AG04449 (cell line): ENCODE results near the gene PRR19.

Experiments used
- CTCF ChIA-PET: fragments of 350-600 bp; formaldehyde crosslinking; extraction: SDS; loops from one replicate; lab custom pipeline; 2021; ENCODE audit warnings: antibody characterized with exemption; lab: Yijun Ruan, JAX
- POLR2A ChIA-PET: fragments of 400-600, 350-600 bp; formaldehyde crosslinking; extraction: SDS; loops from one replicate; lab custom pipeline; 2020; ENCODE audit warnings: antibody characterized with exemption, inconsistent platforms; lab: Yijun Ruan, JAX
- DNase-seq: peaks from one replicate; pipeline ENCODE4 v3.0.0-alpha.2; 2010; ENCODE audit warnings: low read depth, low spot score
- H3K4me3 ChIP-seq: 2 replicates; pipeline ENCODE4 v1.5.1; 2011; ENCODE audit warnings: low read depth, mild to moderate bottlenecking, control low read depth, low read length
- TF ChIP-seq, protein P1 (sequence below): IDR thresholded peaks from one replicate; pipeline ENCODE4 v1.5.1; 2011; ENCODE audit warnings: mild to moderate bottlenecking, moderate library complexity, low read length, control low read depth, inconsistent platforms; ENCODE audit not compliant: insufficient read depth; ENCODE audit errors: missing control alignments

Gene PRR19

DNA sequence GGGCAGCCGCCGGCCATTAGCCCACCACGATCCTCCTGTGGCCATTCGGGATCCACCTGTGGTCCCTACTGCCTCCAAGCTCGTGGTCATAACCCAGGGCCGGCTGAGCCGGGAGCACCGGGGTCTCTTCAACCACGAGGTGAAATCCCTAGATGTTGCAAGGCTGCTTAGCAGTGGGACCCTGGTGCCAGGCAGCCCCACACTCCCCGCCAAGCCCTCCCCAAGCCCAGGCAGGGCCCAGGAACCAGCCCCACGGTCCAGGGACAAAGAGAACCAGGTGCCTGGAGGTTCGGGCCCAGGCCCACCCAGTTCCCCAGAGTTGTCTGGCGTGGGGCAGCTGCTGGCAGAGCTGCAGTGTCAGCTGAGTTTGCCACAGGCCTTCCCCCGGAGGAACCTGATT is 7.8 kb downstream of the PRR19 start:
- DNase-seq, result no peak
- H3K4me3 ChIP-seq, result no peak overlapping the region
- TF ChIP-seq, protein P1, sequence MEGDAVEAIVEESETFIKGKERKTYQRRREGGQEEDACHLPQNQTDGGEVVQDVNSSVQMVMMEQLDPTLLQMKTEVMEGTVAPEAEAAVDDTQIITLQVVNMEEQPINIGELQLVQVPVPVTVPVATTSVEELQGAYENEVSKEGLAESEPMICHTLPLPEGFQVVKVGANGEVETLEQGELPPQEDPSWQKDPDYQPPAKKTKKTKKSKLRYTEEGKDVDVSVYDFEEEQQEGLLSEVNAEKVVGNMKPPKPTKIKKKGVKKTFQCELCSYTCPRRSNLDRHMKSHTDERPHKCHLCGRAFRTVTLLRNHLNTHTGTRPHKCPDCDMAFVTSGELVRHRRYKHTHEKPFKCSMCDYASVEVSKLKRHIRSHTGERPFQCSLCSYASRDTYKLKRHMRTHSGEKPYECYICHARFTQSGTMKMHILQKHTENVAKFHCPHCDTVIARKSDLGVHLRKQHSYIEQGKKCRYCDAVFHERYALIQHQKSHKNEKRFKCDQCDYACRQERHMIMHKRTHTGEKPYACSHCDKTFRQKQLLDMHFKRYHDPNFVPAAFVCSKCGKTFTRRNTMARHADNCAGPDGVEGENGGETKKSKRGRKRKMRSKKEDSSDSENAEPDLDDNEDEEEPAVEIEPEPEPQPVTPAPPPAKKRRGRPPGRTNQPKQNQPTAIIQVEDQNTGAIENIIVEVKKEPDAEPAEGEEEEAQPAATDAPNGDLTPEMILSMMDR, result no peak
- ChIA-PET CTCF (interaction anchor here (0.7 kb wide), 1 partner anchor 15 kb away, joined by 3 read pairs; no protein-coding TSS in a partner anchor), POLR2A (no interaction called here)

DNA sequence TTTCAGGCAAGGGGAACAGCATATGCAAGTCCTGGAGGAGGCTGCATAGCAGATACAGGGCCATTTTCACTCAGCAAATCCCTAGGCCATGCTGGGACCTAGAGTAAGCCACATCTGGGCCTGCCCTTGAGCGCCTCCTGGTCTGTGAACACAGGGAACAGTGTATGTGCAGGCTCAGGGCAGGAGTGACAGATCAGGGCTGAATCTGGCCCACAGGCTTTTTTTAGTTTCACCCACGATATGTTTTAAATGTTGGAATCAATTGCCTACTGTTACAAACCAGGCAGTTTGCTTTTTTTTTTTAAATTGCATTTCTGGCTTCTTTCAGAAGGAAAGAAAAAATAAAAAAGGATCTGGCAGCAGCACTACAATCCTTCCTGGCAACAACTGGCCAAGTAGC is 9.7 kb downstream of the PRR19 start:
- DNase-seq, result no peak
- CTCF ChIA-PET, result interaction anchor here (0.8 to 1.5 kb wide), 3 partner anchors 11 to 68 kb away, joined by 3 to 5 read pairs (median 3); no protein-coding TSS in a partner anchor
- POLR2A ChIA-PET, result no interaction called here

DNA sequence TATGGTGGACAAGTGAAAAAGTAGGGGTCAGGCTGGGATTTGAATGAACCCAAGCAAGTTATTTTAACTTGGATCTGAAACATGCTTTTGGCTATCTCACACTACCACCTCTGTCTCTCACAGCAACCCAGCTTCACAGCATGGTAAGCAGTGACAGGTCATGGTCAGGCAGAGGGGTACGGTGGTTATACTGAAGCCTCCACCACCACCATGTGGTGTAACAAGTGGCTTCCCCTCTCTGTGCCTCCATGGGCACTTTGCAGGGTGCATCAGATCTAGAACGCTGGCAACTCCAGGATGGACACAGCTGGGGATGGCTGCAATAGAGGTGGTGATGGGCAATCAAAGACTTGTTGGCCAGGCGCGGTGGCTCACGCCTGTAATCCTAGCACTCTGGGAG is 10.4 kb downstream of the PRR19 start:
- DNase-seq, result no peak
- ChIA-PET CTCF (interaction anchor here (1.5 kb wide), 1 partner anchor 10 kb away, joined by 5 read pairs; no protein-coding TSS in a partner anchor), POLR2A (no interaction called here)
- no peak overlapping the region for H3K4me3 ChIP-seq
- TF ChIP-seq, protein P1, result no peak

More for the DNA sequence above, 9.7 kb downstream of the PRR19 start:
- H3K4me3 ChIP-seq, result no peak overlapping the region
- TF ChIP-seq, protein P1, result no peak

DNA sequence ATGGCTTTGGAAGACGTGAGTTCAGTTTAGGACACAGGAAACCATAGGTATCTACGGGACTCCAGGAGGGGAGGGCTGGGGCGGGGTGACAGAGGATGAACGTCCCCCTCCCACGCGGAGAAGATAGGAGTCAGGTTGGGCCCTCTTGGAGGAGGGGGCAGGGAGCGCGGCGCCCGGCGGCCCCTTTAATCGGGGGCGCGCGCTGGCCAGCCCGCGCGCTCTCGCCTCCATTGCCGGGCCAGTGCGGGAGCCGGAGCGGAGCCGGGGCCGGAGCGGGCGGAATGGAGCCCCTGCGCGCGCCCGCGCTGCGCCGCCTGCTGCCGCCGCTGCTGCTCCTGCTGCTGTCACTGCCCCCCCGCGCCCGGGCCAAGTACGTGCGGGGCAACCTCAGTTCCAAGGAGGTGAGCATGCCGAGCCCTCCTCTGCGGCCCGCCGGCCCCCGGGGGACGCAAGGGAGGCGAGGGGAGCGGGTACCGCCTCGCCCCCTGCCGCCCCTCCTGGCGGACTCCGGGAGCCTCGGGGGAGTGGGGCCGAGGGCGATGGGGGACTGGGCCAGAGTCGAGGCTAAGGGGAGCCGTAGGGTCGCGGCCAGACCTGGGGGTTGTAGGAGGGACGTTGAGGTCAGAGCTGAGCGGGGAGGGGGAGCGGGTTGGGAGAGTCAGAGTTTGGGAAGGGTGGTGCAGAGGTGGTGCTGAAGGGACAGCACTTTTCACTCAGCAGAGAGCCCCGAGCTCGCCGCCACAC is 11.3 kb downstream of the PRR19 start, which contains the start of gene TMEM145:
Gene TMEM145, plus strand, starts transcription at position 214 of the 744 bp plus-strand sequence. Its CDS starts 68 bp downstream, at position 282.
- ChIA-PET POLR2A (no interaction called here), CTCF (interaction anchor here (1.0 to 1.3 kb wide), 3 partner anchors 9 to 17 kb away, joined by 3 to 5 read pairs (median 4); no protein-coding TSS in a partner anchor)
- peak within 1 kb of the TSS; percentile 47 for H3K4me3 ChIP-seq
- DNase-seq, result no peak
- TF ChIP-seq, protein P1, result no peak

DNA sequence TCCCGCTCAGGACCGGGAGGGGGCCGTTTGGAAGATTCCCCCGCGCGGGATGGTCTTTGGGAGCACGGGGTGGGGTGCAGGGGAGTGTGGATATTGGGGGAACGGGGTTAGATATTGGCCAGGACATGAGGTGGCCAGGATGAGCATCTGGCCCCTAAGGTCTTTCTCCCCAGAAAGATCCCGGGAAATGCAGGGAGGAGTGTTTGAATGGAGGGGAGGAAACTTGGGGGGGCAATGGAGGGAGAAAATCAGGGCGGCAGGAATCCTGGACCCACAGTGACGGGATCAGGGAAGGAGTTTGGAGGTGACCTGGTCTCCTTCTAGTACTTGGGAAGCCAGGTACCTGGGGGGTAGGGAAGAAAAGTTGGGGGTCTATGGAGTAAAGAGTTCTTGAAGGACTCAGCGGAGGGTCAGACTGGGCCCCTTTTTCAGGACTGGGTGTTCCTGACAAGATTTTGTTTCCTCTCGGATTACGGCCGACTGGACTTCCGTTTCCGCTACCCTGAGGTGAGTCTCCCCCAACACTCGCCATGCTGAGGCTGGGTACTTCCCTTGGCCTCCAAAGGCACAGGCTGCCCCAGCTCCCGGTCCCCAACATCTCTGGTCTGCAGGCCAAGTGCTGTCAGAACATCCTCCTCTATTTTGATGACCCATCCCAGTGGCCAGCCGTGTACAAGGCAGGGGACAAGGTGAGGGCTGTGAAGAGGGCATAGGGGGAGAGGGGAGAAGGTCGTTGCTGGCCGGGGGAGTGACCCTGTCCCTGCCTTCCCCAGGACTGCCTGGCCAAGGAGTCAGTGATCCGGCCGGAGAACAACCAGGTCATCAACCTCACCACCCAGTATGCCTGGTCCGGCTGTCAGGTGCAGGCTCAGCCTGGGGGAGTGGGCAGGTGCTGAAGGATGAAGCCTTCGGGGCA is 12.2 kb downstream of the PRR19 start:
- CTCF ChIA-PET, result interaction anchor here (1.0 to 1.3 kb wide), 3 partner anchors 8 to 18 kb away, joined by 3 to 5 read pairs (median 4); no protein-coding TSS in a partner anchor
- POLR2A ChIA-PET, result no interaction called here
- no peak overlapping the region for H3K4me3 ChIP-seq
- no peak for DNase-seq
- TF ChIP-seq, protein P1, result peak; percentile 16

DNA sequence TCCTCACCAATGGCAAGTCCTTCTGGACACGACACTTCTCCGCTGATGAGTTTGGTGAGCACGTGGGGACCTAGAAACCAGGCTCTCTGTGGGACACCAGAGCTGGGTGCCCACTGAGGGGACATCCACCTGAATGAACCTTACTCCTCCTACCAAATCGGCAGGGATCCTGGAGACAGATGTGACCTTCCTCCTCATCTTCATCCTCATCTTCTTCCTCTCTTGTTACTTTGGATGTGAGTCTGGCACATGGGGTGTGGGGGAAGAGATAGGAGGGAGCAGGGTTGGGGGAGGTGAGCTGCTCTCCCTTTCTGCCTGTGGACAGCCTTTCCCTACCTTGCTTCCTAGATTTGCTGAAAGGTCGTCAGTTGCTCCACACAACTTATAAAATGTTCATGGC is 13.1 kb downstream of the PRR19 start:
- TF ChIP-seq, protein P1, result no peak
- H3K4me3 ChIP-seq, result no peak overlapping the region
- POLR2A ChIA-PET, result no interaction called here
- CTCF ChIA-PET, result no interaction called here
- no peak for DNase-seq
